Astrocyte (in vitro differentiated cells and primary cell): ENCODE data around the gene DSC1. TPM values are rescaled to one million over a fixed set of nuclear protein-coding genes. Genes with fewer than 3 reads are reported as not detected.

Experiments used
- DNase-seq: peaks from one replicate; pipeline ENCODE4 v3.0.0-alpha.2; 2010; ENCODE audit warnings: low read depth
- FAIRE-seq: peaks from 2 replicates; lab custom pipeline; 2011; peaks lifted over from hg19 to GRCh38; lab: Jason Lieb, UNC
- H2AFZ ChIP-seq: 2 replicates; pipeline ENCODE4 v1.6.0; 2012; ENCODE audit warnings: low read depth, low read length, inconsistent platforms
- H3K27ac ChIP-seq: 2 replicates; pipeline ENCODE4 v1.5.1; 2011; ENCODE audit warnings: low read depth, low read length, inconsistent platforms
- H3K27me3 ChIP-seq: 2 replicates; pipeline ENCODE4 v1.6.0; 2011; ENCODE audit warnings: low read length, inconsistent platforms; ENCODE audit not compliant: insufficient read depth
- H3K36me3 ChIP-seq: 2 replicates; pipeline ENCODE4 v1.5.1; 2011; ENCODE audit warnings: low read length, inconsistent platforms; ENCODE audit not compliant: insufficient read depth
- H3K4me1 ChIP-seq: 2 replicates; pipeline ENCODE4 v1.5.1; 2011; ENCODE audit warnings: low read length, inconsistent platforms; ENCODE audit not compliant: insufficient read depth
- H3K4me2 ChIP-seq: 2 replicates; pipeline ENCODE4 v1.6.0; 2012; ENCODE audit warnings: low read length, inconsistent platforms
- H3K4me3 ChIP-seq: 2 replicates; pipeline ENCODE4 v1.5.1; 2011; ENCODE audit warnings: low read depth, mild to moderate bottlenecking, low read length, inconsistent platforms; ENCODE audit not compliant: insufficient read depth
- H3K79me2 ChIP-seq: 2 replicates; pipeline ENCODE4 v1.6.0; 2012; ENCODE audit warnings: mild to moderate bottlenecking, low read length, inconsistent platforms; ENCODE audit not compliant: insufficient read depth
- H3K9ac ChIP-seq: 2 replicates; pipeline ENCODE4 v1.6.0; 2012; ENCODE audit warnings: mild to moderate bottlenecking, low read length, inconsistent platforms
- H3K9me3 ChIP-seq: 2 replicates; pipeline ENCODE4 v1.5.1; 2012; ENCODE audit warnings: low read depth, mild to moderate bottlenecking, low read length, inconsistent platforms; ENCODE audit not compliant: insufficient read depth
- H4K20me1 ChIP-seq: 2 replicates; pipeline ENCODE4 v1.6.0; 2012; ENCODE audit warnings: low read length, inconsistent platforms; ENCODE audit not compliant: insufficient read depth
- H3K27ac Mint-ChIP-seq: one replicate; pipeline ENCODE4 v1.8.0; 2021; ENCODE audit warnings: mild to moderate bottlenecking, mixed read lengths; ENCODE audit not compliant: unreplicated experiment
- H3K27me3 Mint-ChIP-seq: one replicate; pipeline ENCODE4 v1.8.0; 2021; ENCODE audit warnings: low read depth, mixed read lengths; ENCODE audit not compliant: unreplicated experiment
- H3K36me3 Mint-ChIP-seq: one replicate; pipeline ENCODE4 v1.8.0; 2021; ENCODE audit warnings: low read depth, mixed read lengths; ENCODE audit not compliant: unreplicated experiment
- H3K4me1 Mint-ChIP-seq: one replicate; pipeline ENCODE4 v1.8.0; 2021; ENCODE audit warnings: low read depth, mixed read lengths; ENCODE audit not compliant: unreplicated experiment
- H3K4me3 Mint-ChIP-seq: one replicate; pipeline ENCODE4 v1.8.0; 2021; ENCODE audit warnings: mild to moderate bottlenecking, moderate library complexity, mixed read lengths; ENCODE audit not compliant: unreplicated experiment
- H3K9me3 Mint-ChIP-seq: one replicate; pipeline ENCODE4 v1.8.0; 2021; ENCODE audit warnings: mild to moderate bottlenecking, mixed read lengths; ENCODE audit not compliant: unreplicated experiment
- CTCF ChIP-seq: IDR thresholded peaks from 2 replicates; pipeline ENCODE4 v1.5.1; 2011; ENCODE audit warnings: low read depth, mild to moderate bottlenecking, inconsistent platforms, low read length, moderate library complexity; ENCODE audit not compliant: insufficient read depth
- EZH2 ChIP-seq: IDR thresholded peaks from 2 replicates; pipeline ENCODE4 v1.6.1; 2012; ENCODE audit warnings: mild to moderate bottlenecking, low read length, inconsistent platforms; ENCODE audit not compliant: insufficient read depth
- total RNA-seq: library from RNA; stranded (reverse); gene quantifications from 2 replicates; pipeline ENCODE4 v1.2.1, GENCODE V29; 2021

The DSC1 gene
- total RNA-seq, 1 donor from 2014 or later: 0.18 TPM

DNA sequence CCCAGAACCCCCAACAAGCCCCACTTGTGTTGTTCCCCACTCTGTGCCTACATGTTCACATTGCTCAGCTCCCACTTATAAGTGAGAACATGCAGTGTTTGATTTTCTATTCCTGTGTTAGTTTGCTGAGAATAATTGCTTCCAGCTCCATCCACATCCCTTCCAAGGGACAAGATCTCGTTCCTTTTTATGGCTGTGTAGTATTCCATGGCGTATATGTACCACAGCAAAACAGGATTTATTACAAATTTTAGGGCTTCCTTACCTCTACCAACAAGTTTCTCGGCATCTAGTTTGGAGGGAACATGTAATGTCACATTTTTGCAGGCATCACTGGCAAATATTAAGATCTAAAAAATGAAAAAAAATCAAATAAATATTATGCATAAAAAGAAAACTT is 69.4 kb downstream of the DSC1 start:
- H3K9me3 ChIP-seq: no peaks in the 10 kb centered on the region
- H3K4me1 ChIP-seq: no peaks in the 10 kb centered on the region
- DNase-seq (no peak), FAIRE-seq (no peak)
- no peak overlapping the region for H2AFZ ChIP-seq
- Mint-ChIP-seq H3K36me3 (peaks cover 6% of the 10 kb centered on the region), H3K4me3 (no peak overlapping the region), H3K27ac (no peak overlapping the region), H3K27me3 (no peaks in the 10 kb centered on the region), H3K9me3 (no peaks in the 10 kb centered on the region), H3K4me1 (no peaks in the 10 kb centered on the region)
- H3K27ac ChIP-seq: no peak overlapping the region
- no peak overlapping the region for H3K4me2 ChIP-seq
- no peaks in the 10 kb centered on the region for H3K36me3 ChIP-seq
- TF ChIP-seq CTCF (no peak), EZH2 (no peak)
- no peaks in the 10 kb centered on the region for H4K20me1 ChIP-seq
- no peaks in the 10 kb centered on the region for H3K27me3 ChIP-seq
- no peaks in the 10 kb centered on the region for H3K79me2 ChIP-seq
- no peak overlapping the region for H3K4me3 ChIP-seq
- no peak overlapping the region for H3K9ac ChIP-seq

GRCh38 chr18:31091350-31091749 is 71.3 kb downstream of the DSC1 start:
- H3K36me3 Mint-ChIP-seq: peaks cover 6% of the 10 kb centered on the region
- no peaks in the 10 kb centered on the region for H3K4me1 Mint-ChIP-seq
- no peak overlapping the region for H3K4me2 ChIP-seq
- no peak overlapping the region for H3K27ac Mint-ChIP-seq
- H4K20me1 ChIP-seq: no peaks in the 10 kb centered on the region
- H3K27me3 ChIP-seq: no peaks in the 10 kb centered on the region
- no peak for FAIRE-seq
- H2AFZ ChIP-seq: no peak overlapping the region
- no peak for DNase-seq
- H3K9ac ChIP-seq: no peak overlapping the region
- H3K9me3 ChIP-seq: no peaks in the 10 kb centered on the region
- no peaks in the 10 kb centered on the region for H3K79me2 ChIP-seq
- no peaks in the 10 kb centered on the region for H3K4me1 ChIP-seq
- H3K27ac ChIP-seq: no peak overlapping the region
- H3K27me3 Mint-ChIP-seq: no peaks in the 10 kb centered on the region
- H3K4me3 ChIP-seq: no peak overlapping the region
- no peak for TF ChIP-seq EZH2
- no peak for TF ChIP-seq CTCF
- no peaks in the 10 kb centered on the region for H3K36me3 ChIP-seq
- H3K9me3 Mint-ChIP-seq: no peaks in the 10 kb centered on the region
- H3K4me3 Mint-ChIP-seq: no peak overlapping the region

- no peak overlapping the region for H3K27ac Mint-ChIP-seq
- no peaks in the 10 kb centered on the region for H3K79me2 ChIP-seq
- H3K36me3 ChIP-seq: no peaks in the 10 kb centered on the region
- H4K20me1 ChIP-seq: no peaks in the 10 kb centered on the region
- no peaks in the 10 kb centered on the region for H3K4me1 Mint-ChIP-seq
- FAIRE-seq (no peak), DNase-seq (no peak)
- no peak overlapping the region for H2AFZ ChIP-seq
- no peaks in the 10 kb centered on the region for H3K27me3 Mint-ChIP-seq
- peaks cover 6% of the 10 kb centered on the region for H3K36me3 Mint-ChIP-seq
- H3K27ac ChIP-seq: no peak overlapping the region
- no peak for TF ChIP-seq CTCF
- TF ChIP-seq EZH2: no peak
- H3K4me1 ChIP-seq: no peaks in the 10 kb centered on the region
- no peak overlapping the region for H3K4me3 Mint-ChIP-seq
- H3K27me3 ChIP-seq: no peaks in the 10 kb centered on the region
- no peaks in the 10 kb centered on the region for H3K9me3 ChIP-seq
- H3K9me3 Mint-ChIP-seq: no peaks in the 10 kb centered on the region
- H3K4me2 ChIP-seq: no peak overlapping the region
- H3K9ac ChIP-seq: no peak overlapping the region
- H3K4me3 ChIP-seq: no peak overlapping the region
Observed at GRCh38 chr18:31088532-31088931, 74.1 kb downstream of the DSC1 start.
